PC-3 (cell line): Measurements from ENCODE around the gene BBOX1.

Experiments used
- CTCF ChIP-seq: fragments of 300-600 bp; sonication (generic); conservative IDR thresholded peaks from 2 replicates; pipeline ENCODE4 v1.5.1; 2017; ENCODE audit warnings: antibody characterized with exemption, low read depth, mild to moderate bottlenecking, low read length
- EZH2 ChIP-seq: fragments of 300-600 bp; sonication (generic); IDR thresholded peaks from one replicate; pipeline ENCODE4 v1.6.1; 2017; ENCODE audit warnings: antibody characterized with exemption, mild to moderate bottlenecking, low read length; ENCODE audit not compliant: unreplicated experiment
- EZH2phosphoT487 ChIP-seq: fragments of 300-600 bp; sonication (generic); IDR thresholded peaks from 2 replicates; pipeline ENCODE4 v1.6.1; 2018; ENCODE audit warnings: mild to moderate bottlenecking, antibody characterized with exemption, low read length, borderline replicate concordance

DNA sequence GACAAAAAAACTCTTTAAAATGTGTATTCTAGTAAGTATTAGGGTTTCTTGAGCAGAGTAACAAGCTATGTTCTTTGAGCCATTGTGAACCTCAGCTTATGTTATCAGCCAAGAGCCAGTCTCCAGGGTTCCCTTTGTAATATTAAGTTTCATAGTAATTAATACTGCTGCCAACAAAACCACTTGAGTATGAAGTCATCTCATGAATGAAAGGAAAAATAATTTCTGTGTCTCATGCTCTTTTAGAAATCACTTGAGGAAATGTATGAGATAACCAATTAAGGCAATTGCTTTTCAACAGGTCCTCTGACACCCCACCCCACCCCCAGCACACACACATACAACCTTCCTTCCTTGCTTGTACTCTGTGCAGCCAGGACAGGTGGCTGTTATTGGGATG is 59.9 kb downstream of the BBOX1 start:
- no peak for TF ChIP-seq CTCF
- TF ChIP-seq EZH2phosphoT487 = no peak
- TF ChIP-seq EZH2 = no peak
